Testis (tissue), 2 donors: Measurements from ENCODE around the gene DDR2.

Source experiments
- CTCF ChIP-seq, 3 experiments: fragments of 450-650 bp in 2 of 3; fragments of 200-600 bp in 1 of 3; sonication (generic) in 1 of 3; IDR thresholded peaks; one replicate each; pipeline ENCODE4 v1.5.1; 2016 to 2019; ENCODE audit warnings: antibody characterized with exemption in 3 of 3, mild to moderate bottlenecking in 2 of 3, moderate library complexity in 1 of 3
- POLR2A ChIP-seq: fragments of 450-650 bp; IDR thresholded peaks from one replicate; pipeline ENCODE4 v1.6.1; 2017; ENCODE audit warnings: antibody characterized with exemption, mild to moderate bottlenecking, moderate library complexity

- no peak for TF ChIP-seq CTCF (IDR thresholded peaks at IDR 0.05)
- TF ChIP-seq POLR2A = no peak
Observed at GRCh38 chr1:162823231-162823630, 191.0 kb downstream of the DDR2 start.
